HG02970 (cell line): Measurements from ENCODE around the gene FN3KRP.

Experiments
- ATAC-seq: cut with Tn5 transposase; IDR thresholded peaks from one replicate; pipeline ENCODE4 v1.9.1; 2021; ENCODE audit warnings: mild to moderate bottlenecking, moderate library complexity, moderate number of reproducible peaks; ENCODE audit not compliant: unreplicated experiment, low FRiP score

Gene FN3KRP

GRCh38 chr17:82686366-82687324 lies 29.9 kb upstream of the FN3KRP start:
- ATAC-seq: no peak

- ATAC-seq: no peak
Observed at GRCh38 chr17:82687375-82687861, 29.1 kb upstream of the FN3KRP start.

GRCh38 chr17:82687871-82688270 lies 28.6 kb upstream of the FN3KRP start:
- no peak for ATAC-seq

GRCh38 chr17:82689077-82689476 lies 27.4 kb upstream of the FN3KRP start:
- no peak for ATAC-seq

GRCh38 chr17:82690786-82691489 lies 25.6 kb upstream of the FN3KRP start:
- no peak for ATAC-seq

GRCh38 chr17:82691714-82692113 lies 24.8 kb upstream of the FN3KRP start:
- ATAC-seq: no peak

GRCh38 chr17:82692268-82692667 lies 24.2 kb upstream of the FN3KRP start:
- no peak for ATAC-seq

GRCh38 chr17:82693168-82693867 lies 23.2 kb upstream of the FN3KRP start:
- ATAC-seq: no peak

- ATAC-seq: no peak
Observed at GRCh38 chr17:82694647-82695046, 21.9 kb upstream of the FN3KRP start.

- no peak for ATAC-seq
Observed at GRCh38 chr17:82696259-82696658, 20.2 kb upstream of the FN3KRP start.

GRCh38 chr17:82696916-82697807 lies 19.3 kb upstream of the FN3KRP start:
- ATAC-seq: no peak

GRCh38 chr17:82697808-82698064 lies 18.8 kb upstream of the FN3KRP start:
- ATAC-seq: no peak

- peak; percentile 95 for ATAC-seq
Observed at GRCh38 chr17:82698065-82698973, 18.2 kb upstream of the FN3KRP start, which contains the start of gene RAB40B. Gene RAB40B (minus strand): TSS chr17:82698698. CDS start chr17:82698596, 102 bp downstream.

- peak; percentile 31 for ATAC-seq
Observed at GRCh38 chr17:82698974-82699442, 17.5 kb upstream of the FN3KRP start.

GRCh38 chr17:82699551-82699950 lies 17.0 kb upstream of the FN3KRP start:
- no peak for ATAC-seq

GRCh38 chr17:82702231-82702927 lies 14.1 kb upstream of the FN3KRP start:
- ATAC-seq: no peak

- ATAC-seq: no peak
Observed at GRCh38 chr17:82703036-82703745, 13.3 kb upstream of the FN3KRP start.
